HG03571 (cell line): Measurements from ENCODE around the gene FHL3.

Experiments
- ATAC-seq: cut with Tn5 transposase; IDR thresholded peaks from one replicate; pipeline ENCODE4 v1.9.1; 2021; ENCODE audit not compliant: unreplicated experiment

The FHL3 gene

GRCh38 chr1:37947364-37947763 is 58.0 kb downstream of the FHL3 start:
- no peak for ATAC-seq
